IPS DF 4.7 (cell line): ENCODE measurements around the gene SMC6.

Experiments used
- DNase-seq: peaks from one replicate; pipeline ENCODE4 v3.0.0-alpha.2; 2013; ENCODE audit warnings: low spot score; ENCODE audit errors: extremely low read depth

Gene SMC6

DNA sequence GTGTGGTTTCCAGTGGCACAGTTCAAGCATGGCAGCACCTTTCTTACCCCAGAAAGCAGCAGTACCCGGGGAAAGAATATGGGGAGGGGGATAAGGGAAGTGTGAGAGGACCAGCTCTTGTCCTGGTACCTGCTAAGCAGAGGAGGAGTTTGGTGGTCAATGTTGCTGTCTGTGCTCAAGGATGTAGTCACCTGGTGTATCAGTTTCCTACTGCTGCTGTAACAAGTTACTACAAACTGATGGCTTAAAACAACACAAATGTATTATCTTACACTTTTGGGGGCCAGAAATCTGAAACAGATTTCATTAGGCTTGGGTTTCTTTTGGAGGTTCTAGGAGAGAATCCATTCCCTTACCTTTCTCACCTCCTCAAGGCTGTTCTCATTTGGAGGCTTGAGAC lies 135.7 kb downstream of the SMC6 start:
- no peak for DNase-seq

DNA sequence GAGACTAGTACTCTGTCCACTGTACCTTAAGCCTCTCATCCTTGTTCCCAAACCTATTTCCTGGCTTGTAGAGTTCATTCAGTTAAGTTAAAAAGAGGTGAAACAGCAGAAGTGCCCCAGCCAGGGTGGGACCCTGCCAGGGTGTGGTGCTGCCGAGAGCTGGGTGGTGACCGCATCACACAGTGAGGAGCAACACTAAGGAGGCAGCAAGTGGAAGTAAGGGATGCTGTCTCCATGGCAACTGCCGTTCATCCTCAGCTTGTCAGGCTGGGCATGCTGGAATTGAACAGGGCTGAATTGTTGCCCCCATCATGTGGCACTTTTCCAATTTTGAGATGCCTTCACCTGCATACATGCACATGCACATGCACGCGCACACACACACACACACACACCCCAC lies 136.1 kb downstream of the SMC6 start:
- DNase-seq: no peak

DNA sequence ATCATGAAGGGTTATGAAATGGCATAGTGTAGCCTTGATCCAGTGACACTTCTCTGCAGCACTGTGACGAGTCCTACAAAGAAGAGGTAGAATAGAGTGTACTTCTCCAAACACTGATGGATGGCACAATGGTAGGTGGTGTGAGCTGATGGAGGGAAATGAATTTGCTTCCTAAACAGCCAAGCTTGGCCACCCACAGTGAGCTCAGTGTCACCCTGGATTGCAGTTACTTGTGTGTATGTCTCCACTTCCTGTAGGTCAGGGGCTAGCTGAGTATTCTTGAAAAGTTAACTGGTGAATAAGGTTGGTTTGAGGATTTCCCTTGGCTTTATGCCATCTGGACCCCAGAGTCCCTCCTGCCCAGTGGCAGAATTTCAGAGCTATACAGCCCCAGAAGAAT lies 137.2 kb downstream of the SMC6 start:
- no peak for DNase-seq

DNA sequence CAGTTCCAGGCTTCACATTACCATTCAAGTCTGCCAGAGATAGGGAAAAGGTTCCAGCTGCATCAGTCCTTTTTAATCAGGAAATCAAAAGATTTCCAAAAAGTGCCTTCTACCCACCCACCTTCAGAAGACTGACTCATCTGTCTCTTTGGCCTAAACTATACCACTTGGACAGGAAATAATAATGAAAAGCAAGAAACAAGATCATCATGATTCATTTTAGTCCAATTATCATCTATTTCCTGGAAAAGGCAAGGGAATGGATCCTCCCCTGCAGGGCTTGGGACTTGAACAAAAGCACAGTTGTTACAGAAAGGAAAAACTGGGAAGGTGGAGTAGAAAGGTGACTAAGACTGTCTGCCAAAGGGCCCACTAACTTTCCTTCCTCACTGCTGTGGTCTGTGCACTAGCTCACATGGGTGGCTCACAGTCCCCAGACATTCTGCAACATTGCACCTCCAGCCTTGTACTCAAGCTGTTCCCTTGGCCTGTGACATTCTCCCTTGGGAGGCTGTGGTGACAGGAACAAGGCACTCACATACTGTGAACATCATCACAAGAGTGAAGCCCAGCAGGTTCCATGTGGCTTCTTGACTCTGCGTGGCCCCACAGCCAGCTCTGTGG lies 137.8 kb downstream of the SMC6 start:
- no peak for DNase-seq

DNA sequence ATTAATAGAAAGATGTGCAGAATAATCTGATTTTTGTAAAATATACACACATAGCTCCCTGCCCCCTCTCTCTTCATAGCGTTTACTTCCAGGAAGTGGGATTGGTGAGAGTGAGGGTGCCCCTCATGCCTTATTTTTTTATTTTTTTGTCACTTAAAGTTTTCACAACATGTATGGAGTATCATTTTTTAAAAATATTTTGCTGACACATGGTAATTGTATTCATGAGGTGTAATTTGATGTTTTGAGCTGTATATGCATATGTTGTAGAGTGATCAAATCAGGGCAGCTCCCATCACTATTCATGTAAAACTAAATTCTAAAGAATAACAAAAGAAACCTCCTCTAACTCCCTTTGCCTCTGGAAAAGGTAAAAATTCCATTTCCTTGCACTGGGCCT lies 138.5 kb downstream of the SMC6 start:
- no peak for DNase-seq

DNA sequence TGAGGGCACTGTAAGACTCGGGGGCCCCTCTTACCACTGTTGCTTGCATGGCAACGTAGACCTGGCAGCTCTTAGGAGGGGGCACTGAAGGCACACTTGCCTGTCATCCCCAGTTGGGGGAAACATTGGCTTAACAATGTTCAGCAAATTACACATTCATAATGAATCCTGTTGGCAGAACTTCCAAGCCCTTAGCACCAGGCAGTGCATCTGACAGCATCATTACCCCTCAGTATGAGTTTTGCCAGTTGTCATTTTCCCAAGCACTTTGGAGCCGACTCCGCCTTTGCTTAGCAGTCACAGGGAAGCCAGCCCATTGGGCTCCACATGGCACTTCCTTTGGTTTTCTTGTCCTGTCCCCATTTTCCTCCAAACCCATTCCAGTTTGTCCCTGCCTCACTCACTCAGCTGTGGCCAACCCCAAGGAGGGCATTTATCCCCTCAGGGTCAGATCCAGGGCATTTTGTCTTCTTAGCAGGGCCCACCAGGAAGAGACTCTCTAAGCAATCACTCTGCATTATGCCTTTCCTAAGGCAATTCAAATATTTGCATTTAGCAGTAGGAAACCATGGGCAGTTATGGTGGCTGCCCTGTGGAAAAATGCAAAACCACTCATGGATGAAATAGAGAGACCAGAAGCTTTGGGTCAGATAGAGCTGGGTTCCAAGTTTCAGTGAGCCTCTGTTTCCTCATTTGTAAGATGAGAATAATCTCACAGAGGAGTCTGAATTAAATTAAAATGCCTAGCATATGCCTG lies 139.3 kb downstream of the SMC6 start:
- DNase-seq: no peak
